CD1c-positive myeloid dendritic cell (primary cell): ENCODE measurements around the gene ANKS1B.

Source experiments
- DNase-seq: peaks from one replicate; pipeline ENCODE4 v3.0.0-alpha.2; 2016; ENCODE audit errors: extremely low spot score

The ANKS1B gene

DNA sequence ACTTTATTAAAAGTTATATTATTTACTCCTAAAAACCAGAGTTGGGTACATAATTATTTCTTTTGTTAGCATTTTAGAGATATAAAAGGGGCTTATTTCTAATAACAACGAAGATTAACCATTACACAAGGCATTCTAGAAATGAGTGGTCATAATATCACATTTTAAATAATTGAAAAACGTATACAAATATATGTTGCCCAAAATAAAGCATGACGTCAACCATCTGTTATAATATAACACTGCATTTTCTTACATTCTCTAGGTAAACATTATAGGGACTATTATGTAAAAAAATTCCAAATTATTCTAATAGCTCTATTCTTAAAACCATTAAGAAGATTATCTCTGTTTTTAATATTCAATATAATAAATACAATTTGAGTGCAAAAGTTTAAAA lies 792.2 kb downstream of the ANKS1B start:
- DNase-seq, result no peak

GRCh38 chr12:99176871-99177270 lies 807.9 kb downstream of the ANKS1B start:
- DNase-seq, result no peak

DNA sequence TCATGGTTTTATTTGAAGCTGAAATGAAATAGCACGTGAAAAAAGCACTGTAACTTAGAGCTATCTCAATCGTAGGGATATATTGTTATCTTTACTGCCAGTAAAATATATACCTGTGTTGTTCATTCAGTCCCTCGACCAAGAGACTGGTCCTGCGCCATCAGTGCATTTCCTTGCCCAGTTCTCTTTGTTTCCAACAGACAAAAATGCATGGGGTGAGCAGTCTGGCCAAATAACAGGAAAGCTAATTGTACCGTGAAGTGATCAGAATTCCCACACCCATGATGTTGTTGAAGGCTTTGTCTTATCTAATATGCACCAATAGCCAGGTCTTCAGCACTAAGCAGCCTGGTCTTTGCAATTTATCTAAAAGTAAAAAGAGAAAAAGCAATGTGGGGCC lies 814.3 kb downstream of the ANKS1B start:
- DNase-seq, result no peak

DNA sequence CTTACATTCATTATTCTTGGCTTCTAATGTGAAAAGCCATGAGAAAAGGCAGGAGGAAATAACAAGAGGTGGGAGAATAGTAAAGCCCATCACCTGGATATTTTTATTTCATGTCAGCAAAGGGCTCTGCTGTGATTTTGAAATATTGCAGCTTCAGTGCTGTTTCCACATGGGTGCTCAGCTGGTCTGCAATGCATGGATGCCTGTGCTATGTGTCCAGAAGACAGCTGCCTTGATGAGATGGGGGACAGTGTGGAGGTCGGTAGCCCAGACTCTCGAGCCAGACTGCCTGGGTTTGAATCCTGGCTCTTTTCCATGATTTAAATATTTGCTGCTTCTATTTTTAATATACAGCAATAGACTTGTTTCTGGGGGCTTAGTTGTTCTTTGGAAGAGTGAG lies 814.7 kb downstream of the ANKS1B start:
- DNase-seq, result no peak

- no peak for DNase-seq
These were observed 826.8 kb downstream of the ANKS1B start for GRCh38 chr12:99157946-99158345.

GRCh38 chr12:99154983-99155336 lies 829.8 kb downstream of the ANKS1B start:
- no peak for DNase-seq

DNA sequence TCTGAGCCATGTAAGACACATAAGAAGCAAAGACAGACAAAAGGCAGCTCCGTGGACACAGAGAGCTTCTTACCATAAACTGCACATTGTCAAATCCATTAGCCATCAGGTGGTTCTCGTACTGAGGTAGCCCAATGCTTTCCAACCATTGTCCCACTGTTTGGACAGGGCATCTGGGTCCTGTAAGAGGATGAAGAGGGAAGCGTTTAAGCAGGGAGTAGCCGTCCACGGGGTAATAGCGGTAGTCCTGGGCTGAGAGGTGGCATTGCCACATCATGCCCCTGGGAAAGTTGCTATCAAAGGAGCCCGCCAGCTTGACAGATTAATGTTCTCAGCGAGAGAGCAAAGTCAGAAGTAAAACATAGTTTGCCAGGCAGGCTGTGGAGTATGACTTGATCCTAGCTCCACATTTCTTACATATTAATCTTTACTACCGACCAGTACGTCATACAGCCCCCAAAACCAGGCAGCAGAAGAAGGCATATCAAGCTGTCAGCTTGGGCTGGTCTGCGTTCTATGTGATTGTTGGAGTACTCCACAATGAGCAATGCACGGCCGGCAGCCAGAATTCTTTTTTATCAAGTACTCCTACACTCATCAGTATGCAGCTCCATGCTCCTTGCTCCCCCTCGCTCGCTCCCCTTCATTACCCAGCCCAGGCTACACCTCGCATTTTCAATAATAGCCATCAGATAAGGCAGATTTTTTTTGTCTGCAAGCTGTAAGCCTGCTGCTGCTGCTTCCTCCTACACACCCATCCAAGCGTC lies 830.3 kb downstream of the ANKS1B start:
- no peak for DNase-seq

GRCh38 chr12:99153293-99153692 lies 831.4 kb downstream of the ANKS1B start:
- DNase-seq, result no peak

- no peak for DNase-seq
These were observed 832.4 kb downstream of the ANKS1B start for GRCh38 chr12:99152337-99152736.

DNA sequence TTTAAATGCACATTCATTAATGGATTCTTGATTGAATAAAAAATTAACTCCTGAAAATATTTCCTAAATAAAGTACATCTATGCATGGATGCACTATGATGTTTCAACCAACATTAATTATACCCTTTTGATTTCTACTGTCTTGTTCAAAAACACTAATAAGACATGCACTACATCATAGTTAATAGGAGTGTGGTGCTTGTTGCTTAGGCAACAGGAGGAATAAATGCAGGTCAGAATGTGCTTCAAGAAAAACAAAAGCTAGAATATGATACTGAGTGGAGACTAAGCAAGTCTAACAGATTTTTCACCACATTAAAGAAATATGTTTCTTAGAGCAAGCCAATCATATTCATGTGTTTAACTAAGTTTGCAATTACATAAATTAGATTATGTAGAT lies 833.0 kb downstream of the ANKS1B start:
- no peak for DNase-seq

GRCh38 chr12:99147130-99147529 lies 837.6 kb downstream of the ANKS1B start:
- DNase-seq, result no peak

DNA sequence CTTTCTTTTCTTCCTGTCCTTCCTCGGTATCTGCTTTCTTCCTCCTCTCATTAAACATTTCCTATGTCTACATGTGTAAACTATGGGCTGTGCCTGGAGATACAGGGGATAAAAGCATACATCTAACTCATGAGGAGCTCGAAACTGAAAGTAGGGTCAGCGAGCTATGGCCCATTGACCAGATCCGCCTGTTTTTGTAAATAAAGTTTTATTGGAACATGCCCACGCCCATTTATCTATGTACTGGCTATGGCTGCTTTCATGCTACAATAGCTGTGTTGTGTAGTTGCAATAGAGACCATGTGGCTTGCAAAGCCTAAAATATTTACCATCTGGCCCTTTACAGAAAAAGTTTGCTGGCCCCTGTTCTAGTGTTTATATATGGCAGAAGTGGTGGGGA lies 838.0 kb downstream of the ANKS1B start:
- DNase-seq, result no peak

- DNase-seq, result peak; percentile 46
These were observed 838.6 kb downstream of the ANKS1B start for GRCh38 chr12:99146185-99146584.

DNA sequence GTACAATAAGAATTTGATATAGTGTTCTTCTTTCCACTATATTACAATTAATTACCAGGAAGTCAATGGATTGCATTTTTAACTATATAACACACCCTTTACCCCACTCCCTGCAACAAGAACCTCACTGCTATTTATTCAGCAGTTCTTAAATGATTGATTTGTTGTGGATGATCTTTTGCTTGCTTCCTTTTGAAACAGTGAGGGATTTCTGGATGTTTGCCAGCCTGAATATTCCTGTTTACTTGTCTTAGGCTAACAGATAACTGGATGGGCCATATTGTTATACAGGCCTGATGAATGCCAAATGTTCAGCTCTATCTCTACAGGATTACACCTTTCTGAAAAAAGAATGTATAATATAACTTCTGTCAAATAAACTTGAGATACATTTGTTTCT lies 842.1 kb downstream of the ANKS1B start:
- no peak for DNase-seq

- no peak for DNase-seq
These were observed 844.6 kb downstream of the ANKS1B start for GRCh38 chr12:99140017-99140720.

DNA sequence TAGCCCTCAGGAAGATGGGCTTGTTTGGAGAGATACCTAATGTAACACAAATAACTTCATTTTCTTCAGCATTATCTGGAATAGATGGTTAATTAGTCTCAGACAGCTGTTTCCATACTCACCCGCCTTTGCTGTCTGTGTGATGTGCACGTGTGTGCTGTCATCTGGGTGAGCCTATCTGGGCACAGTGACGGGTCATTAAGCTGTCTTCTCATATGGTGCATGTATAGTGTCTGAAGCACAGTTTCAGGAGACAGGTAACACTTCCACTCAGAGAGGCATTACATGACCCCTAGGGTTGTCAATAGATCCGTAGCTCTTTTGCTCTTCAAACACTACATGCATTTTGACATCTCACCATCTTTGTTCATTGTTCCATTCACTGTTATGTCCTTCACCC lies 846.3 kb downstream of the ANKS1B start:
- DNase-seq, result no peak

DNA sequence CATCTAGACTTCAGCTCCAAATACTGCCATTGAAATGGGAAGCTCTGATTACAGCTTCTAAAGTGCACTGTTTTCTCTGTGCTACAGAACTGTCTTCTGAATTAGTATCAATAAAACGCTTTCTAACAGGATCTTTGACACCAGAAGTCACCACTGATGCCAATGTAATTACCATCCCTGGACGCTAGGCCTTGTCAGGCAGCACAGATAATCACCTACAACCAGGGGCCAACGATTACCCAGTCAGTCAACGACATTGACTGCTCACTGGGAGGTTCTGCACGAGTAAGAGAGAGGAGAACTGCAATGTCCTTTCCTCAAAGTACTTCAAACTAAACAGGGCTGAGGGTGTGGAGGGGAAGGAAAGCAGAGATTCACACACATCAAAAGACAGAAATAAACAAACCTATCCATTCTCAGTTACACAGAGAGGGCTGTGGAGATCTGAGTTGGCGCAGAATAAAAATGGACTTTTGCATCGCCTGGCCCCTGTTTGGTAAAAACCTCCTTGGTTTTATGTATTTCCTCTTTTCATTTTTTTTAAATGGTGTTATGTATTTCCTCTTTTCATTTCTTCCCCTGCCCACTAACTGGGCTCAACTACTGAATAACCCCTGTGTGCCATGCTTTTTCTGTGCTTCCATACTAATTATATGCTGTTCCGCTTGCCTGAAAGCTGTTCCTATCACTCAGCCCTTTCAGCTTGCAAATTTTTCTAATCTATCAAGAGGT lies 847.4 kb downstream of the ANKS1B start:
- DNase-seq, result peak; percentile 61

GRCh38 chr12:99136516-99136915 lies 848.2 kb downstream of the ANKS1B start:
- no peak for DNase-seq

DNA sequence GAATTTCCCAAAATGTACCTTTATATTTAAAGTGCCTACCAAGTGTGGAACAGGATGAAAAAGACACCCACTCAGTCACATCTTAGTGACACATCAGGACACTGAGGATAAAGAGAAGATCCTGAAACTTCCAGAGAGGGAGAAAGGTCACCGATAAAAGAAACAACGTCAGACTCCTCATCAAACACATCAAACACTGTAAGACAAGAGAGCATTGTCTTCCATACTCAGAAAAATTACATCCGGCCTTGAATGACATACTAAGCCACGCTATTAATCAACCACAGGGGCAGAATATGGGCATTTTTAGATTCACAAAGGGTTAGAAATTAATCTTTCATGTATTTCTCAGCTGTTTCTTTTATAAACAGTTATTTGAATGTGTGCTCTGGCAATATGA lies 849.4 kb downstream of the ANKS1B start:
- no peak for DNase-seq

DNA sequence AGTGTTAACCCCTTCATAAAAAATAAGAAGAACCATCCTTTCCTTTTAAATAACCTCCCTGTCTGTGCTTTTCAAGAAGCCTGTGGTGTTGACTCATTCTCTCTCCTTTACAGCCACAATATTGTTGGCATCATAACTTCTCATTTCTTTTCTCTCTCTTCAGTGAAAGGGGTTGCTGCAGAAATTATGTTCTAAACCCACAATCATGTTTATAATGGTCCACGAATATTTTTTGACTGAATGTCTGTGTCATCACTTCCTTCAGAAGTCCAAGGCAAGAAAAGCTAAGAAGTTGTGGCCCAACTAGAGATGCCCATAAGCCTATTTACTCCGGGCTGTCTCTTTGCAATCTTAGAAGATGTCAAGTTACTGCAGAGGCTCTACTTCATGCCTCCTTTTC lies 851.3 kb downstream of the ANKS1B start:
- DNase-seq, result peak; percentile 13

GRCh38 chr12:99131751-99132199 lies 853.0 kb downstream of the ANKS1B start:
- peak; percentile 86 for DNase-seq

DNA sequence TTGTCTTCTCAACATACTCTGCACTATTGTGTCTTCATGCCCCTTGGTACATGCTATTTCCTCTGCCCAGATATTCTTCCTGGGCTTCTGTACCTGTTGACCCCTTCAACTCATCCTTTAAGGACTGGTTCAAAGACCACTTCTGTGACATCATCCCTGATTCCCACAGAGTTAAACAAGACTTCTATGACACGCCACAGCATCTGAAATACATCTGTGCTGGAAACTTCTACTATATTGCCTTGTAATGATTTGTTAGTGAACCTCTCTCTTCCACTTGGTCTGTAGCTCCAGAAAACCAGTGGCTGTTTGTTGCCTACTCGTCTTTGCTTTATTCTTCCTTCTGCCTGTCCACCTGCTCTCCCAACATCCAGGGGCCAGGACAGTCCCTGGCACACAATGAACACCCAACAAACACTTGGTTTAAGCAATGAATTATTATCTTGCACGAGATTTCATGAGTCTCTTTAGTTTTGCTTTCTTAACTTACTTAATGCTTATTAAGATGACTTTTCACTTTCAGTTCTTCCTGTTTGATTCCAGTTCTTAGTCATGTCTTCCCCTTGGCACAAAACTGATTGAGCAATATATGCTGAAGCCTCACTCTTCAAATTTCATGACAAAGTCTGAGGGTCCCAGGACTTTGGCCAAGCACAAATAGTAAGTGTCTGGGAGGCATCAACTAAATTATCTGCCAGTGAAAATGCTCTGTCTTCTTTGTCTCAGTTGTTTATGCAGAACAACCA lies 853.8 kb downstream of the ANKS1B start:
- DNase-seq, result peak; percentile 86
